ENCODE measurements around the gene ARL16. TPM values are rescaled to one million over a fixed set of nuclear protein-coding genes. Genes with fewer than 3 reads are reported as not detected.
A peak's percentile ranks its signal among the peaks of the same experiment; 100 is the strongest.

ARL16 gene
- polyA plus RNA-seq, 2 of the 4 experiments (the other 2 are of a cell fraction) = 45.2 to 53.6 TPM

- CTCF ChIA-PET = interaction anchor here (0.6 to 1.9 kb wide), 9 partner anchors 17 to 1061 kb away, joined by 3 to 10 read pairs (median 4); partner anchors contain the start of genes ARL16 and HGS
- POLR2A ChIA-PET = interaction anchor here (0.6 to 1.0 kb wide), 2 partner anchors 27 to 32 kb away, joined by 3 read pairs; partner anchors contain the start of genes CCDC137 and OXLD1
- no peak overlapping the region for H3K27ac ChIP-seq
- H3K4me2 ChIP-seq = no peak overlapping the region
- ATAC-seq = no peak
- no peak overlapping the region for H3K4me3 ChIP-seq
- TF ChIP-seq RAD21 (conservative IDR thresholded peaks at IDR 0.05 in 1 of 2, IDR thresholded peaks at IDR 0.05 in 1 of 2) (no peak), CBX8 (IDR thresholded peaks at IDR 0.05) (no peak), MYC (IDR thresholded peaks at IDR 0.05; ENCODE audit: borderline replicate concordance, low read length) (no peak), PBX3 (IDR thresholded peaks at IDR 0.05) (no peak), CTCF (IDR thresholded peaks at IDR 0.05) (no peak), MAZ (IDR thresholded peaks at IDR 0.05; ENCODE audit: borderline replicate concordance, low read depth, low read length) (no peak), BHLHE40 (IDR thresholded peaks at IDR 0.05; ENCODE audit: low read depth, low read length) (no peak), POLR2A (IDR thresholded peaks at IDR 0.05; ENCODE audit: low read length) (no peak), EHF (CRISPR knock-in tag; IDR thresholded peaks at IDR 0.05) (no peak), MAFK (IDR thresholded peaks at IDR 0.05; ENCODE audit: partially characterized antibody) (no peak), MAX (IDR thresholded peaks at IDR 0.05) (no peak), POLR2AphosphoS2 (conservative IDR thresholded peaks at IDR 0.05; ENCODE audit: low read length) (no peak), TFCP2L1 (CRISPR knock-in tag; IDR thresholded peaks at IDR 0.05) (no peak), RNF2 (IDR thresholded peaks at IDR 0.05; ENCODE audit: borderline replicate concordance, low read depth) (no peak), ZFP36 (IDR thresholded peaks at IDR 0.05; ENCODE audit: borderline replicate concordance, partially characterized antibody) (no peak), CHD2 (IDR thresholded peaks at IDR 0.05; ENCODE audit: low read length, partially characterized antibody) (no peak), GATA3 (IDR thresholded peaks at IDR 0.05; ENCODE audit: borderline replicate concordance) (no peak), HOXB5 (CRISPR knock-in tag; IDR thresholded peaks at IDR 0.05) (no peak), BCL3 (IDR thresholded peaks at IDR 0.05) (no peak), JUN (IDR thresholded peaks at IDR 0.05) (no peak)
- no peak for DNase-seq (ENCODE audit: low read depth in 1 of 2, low spot score in 1 of 2)
- WGBS (ENCODE audit: missing lambda C conversion rate) = 63% methylated on average over 4 of the region's 4 CpGs
- H3K9me3 ChIP-seq = no peaks in the 10 kb centered on the region
- FAIRE-seq = no peak
- peaks cover 31% of the 10 kb centered on the region for H3K4me1 ChIP-seq
Observed at GRCh38 chr17:81638683-81639082, 44.9 kb downstream of the ARL16 start.

- H3K9me3 ChIP-seq = no peaks in the 10 kb centered on the region
- peak; percentile 91 to 98 for DNase-seq (ENCODE audit: low read depth in 1 of 2, low spot score in 1 of 2)
- H3K27ac ChIP-seq = peak within 1 kb of the TSS; percentile 97
- H3K4me2 ChIP-seq = peak within 1 kb of the TSS; percentile 88
- H3K4me3 ChIP-seq = peak within 1 kb of the TSS; percentile 79
- H3K4me1 ChIP-seq = peaks cover 20% of the 10 kb centered on the region
- POLR2A ChIA-PET = interaction anchor here (0.6 to 1.7 kb wide), 4 partner anchors 16 to 203 kb away, joined by 3 to 8 read pairs (median 4); partner anchors contain the start of genes CCDC137, OXLD1 and PDE6G
- ATAC-seq = peak; percentile 82 to 88
- WGBS (ENCODE audit: missing lambda C conversion rate) = under 1% methylated on average over 37 of the region's 77 CpGs
- FAIRE-seq = no peak
- CTCF ChIA-PET = interaction anchor here (0.8 to 2.2 kb wide), 2 partner anchors 11 to 35 kb away, joined by 3 to 10 read pairs; no protein-coding TSS in a partner anchor
- TF ChIP-seq PHF8 (IDR thresholded peaks at IDR 0.05; ENCODE audit: borderline replicate concordance, low read depth) (peak; percentile 90), SMC3 (IDR thresholded peaks at IDR 0.05) (no peak; the same call in 2 of the 3 replicates), PBX3 (IDR thresholded peaks at IDR 0.05) (peak; percentile 81), BHLHE40 (IDR thresholded peaks at IDR 0.05; ENCODE audit: low read depth, low read length) (no peak), ELK1 (IDR thresholded peaks at IDR 0.05; ENCODE audit: low read depth, low read length) (no peak), RNF2 (IDR thresholded peaks at IDR 0.05; ENCODE audit: borderline replicate concordance, low read depth) (no peak), POLR2A (IDR thresholded peaks at IDR 0.05; ENCODE audit: low read length) (peak; percentile 88), SREBF2 (IDR thresholded peaks at IDR 0.05) (no peak), E2F6 (IDR thresholded peaks at IDR 0.05; ENCODE audit: borderline replicate concordance, low read depth) (peak; percentile 73; the same call in 1 of the 2 replicates), HEYL (CRISPR knock-in tag; IDR thresholded peaks at IDR 0.05) (no peak), MYC (IDR thresholded peaks at IDR 0.05; ENCODE audit: borderline replicate concordance, low read length) (0 out of 2 replicates have a peak, but pooled peaks have one; percentile 47), ZFP36 (IDR thresholded peaks at IDR 0.05; ENCODE audit: borderline replicate concordance, partially characterized antibody) (no peak)
Observed at GRCh38 chr17:81636505-81637288, 46.9 kb downstream of the ARL16 start, which contains the start of the genes NPLOC4 and TSPAN10. NPLOC4 (minus strand) TSS chr17:81637112; CDS start chr17:81636930, 182 bp downstream. TSPAN10 (plus strand) TSS chr17:81637196; CDS start chr17:81642413, 5,217 bp downstream.
